HG02642 (cell line): ENCODE results near the gene CEACAM18.
"Not testable (repeated sequence)": the region's sequence is repeated elsewhere in the genome, so short reads cannot be mapped to it uniquely, and the experiment has no call there.

ENCODE experiments used
- ATAC-seq: cut with Tn5 transposase; IDR thresholded peaks from one replicate; pipeline ENCODE4 v1.9.1; 2021; ENCODE audit warnings: mild to moderate bottlenecking; ENCODE audit not compliant: unreplicated experiment, poor library complexity

CEACAM18 gene

DNA sequence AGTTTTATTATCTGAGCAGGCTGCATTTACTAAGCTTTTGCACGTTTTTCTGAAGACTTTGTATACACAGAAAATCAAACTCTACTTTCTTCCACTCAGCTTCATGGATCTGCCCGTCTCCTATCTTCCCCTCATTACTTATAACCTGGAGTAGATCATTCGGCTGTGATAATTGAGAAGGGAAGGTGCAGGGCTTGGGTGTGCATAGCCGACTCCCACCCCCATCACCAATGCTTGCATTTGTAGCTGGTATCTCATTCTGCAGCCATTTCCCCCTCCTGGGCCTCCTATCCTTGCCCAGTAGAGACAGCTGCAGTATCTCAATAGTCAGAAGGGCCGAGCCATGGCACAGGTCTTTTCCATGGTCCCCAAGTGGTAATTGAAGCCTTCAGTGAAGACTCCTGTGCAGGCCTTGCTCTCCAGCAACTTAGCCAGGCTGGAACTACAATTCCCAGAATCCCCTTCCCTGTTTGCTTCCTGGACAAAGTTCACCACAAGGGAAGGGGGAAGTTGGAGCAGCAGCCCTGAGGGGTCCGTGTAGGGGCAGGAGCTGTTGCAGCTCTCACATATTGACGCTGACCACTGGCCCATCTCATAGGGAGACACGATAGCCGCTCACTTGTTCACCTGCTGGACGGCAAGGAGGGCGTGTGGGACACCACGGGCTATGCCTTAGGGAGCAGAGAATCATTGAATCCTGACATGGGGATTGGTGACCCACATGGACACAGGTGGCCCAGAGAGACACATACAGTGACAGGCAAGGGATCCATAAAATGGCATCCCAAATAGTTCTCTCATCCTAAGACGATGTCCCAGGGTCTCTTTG is 18.0 kb upstream of the CEACAM18 start:
- ATAC-seq = no peak

- ATAC-seq = no peak
These were observed 16.6 kb upstream of the CEACAM18 start for GRCh38 chr19:51461723-51462161.

DNA sequence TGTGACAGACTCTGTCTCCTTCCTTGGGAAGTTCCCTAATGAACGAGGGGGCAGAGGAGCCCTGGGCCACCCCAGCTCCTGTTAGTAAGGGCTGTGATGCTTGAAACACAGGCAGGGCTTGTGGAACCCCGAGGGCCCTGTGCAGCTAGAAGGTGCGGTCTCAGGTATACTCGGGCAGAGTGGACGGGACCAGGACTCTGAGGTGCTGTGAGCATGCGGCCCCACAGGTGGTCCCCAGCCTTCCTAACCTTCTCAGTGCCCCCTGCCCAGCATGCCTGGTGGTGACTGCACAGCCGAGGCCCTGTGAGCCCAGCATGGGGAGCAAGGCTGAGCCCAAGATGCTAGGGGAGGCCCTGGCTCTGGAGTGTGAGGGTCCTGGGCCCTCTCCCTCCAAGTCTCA is 16.1 kb upstream of the CEACAM18 start:
- no peak for ATAC-seq

GRCh38 chr19:51462681-51463080 is 15.7 kb upstream of the CEACAM18 start:
- no peak for ATAC-seq

GRCh38 chr19:51463976-51464581 is 14.3 kb upstream of the CEACAM18 start:
- ATAC-seq = not testable (repeated sequence)

GRCh38 chr19:51466723-51467122 is 11.6 kb upstream of the CEACAM18 start:
- ATAC-seq = no peak

- ATAC-seq = no peak
These were observed 10.3 kb upstream of the CEACAM18 start for GRCh38 chr19:51467864-51468544.

GRCh38 chr19:51468545-51468920 is 9.8 kb upstream of the CEACAM18 start:
- ATAC-seq = no peak

DNA sequence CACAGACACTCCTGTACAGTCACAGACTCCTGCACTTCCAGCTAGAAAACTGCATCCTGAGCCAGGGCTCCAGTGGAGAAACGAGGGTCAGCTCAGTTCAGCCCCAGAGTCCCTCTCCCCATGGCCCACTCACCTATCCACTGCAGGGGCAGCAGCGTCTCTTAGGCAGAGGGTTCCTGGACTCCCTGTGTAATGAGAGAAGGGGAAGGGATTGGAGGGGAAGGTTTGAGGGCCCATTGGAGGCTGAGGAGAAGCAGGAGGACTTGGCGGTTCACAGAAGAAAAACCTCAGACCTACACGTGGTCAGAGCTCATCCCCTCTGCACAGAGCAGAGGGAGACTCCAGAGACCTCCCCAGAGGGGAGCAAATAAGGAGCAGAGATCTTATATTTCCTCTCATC is 9.2 kb upstream of the CEACAM18 start:
- no peak for ATAC-seq

GRCh38 chr19:51469629-51470028 is 8.7 kb upstream of the CEACAM18 start:
- no peak for ATAC-seq

DNA sequence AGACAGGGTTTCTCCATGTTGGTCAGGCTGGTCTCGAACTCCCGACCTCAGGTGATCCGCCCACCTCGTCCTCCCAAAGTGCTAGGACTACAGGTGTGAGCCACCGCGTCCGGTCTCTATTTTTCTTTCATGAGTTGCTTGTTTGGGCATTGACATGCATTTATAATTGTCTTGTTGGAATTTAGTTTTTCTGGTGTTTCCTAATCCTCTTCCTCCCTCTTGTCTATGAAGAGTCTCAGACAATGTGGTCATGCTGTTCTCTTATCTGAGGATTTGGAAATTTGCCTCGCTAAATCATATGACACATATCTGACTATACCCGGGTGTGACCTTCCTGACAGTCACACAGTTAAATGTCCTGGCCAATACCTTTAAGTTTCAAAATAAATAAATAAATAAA is 7.4 kb upstream of the CEACAM18 start:
- ATAC-seq = no peak

DNA sequence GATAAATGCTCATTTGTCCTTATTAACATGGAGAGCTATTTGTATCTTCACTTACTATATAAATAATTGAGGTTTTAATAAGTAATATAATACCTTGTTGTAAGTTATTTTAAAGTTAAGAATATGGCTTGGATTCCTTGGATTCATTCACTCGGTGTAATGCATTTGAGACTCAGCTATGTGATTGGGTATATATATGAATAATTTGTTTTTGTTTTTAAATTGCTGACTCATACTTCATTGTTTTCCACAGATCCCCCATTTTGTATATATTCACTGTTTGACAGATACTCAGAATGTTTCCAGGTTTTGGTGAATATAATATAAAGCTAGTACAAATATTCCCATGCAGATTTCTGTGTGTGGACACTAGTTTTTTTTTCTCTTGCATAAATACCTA is 6.8 kb upstream of the CEACAM18 start:
- no peak for ATAC-seq

DNA sequence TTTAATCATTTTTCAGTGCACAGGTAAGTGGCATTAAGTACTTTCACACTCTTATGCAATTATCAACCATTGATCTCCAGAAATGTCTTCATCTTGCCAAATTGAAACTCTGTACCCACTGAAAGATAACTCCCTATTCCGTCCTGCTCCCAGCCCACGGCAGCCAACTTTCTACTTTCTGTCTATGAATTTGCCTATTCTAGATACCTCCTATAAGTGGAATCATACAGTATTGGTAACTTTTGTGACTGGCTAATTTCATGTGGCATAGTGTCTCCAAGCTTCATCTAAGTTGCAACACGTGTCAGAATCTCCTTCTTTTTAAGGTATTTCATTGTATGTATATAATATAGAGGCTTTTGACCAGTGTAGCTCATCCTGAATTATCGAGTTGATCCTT is 5.7 kb upstream of the CEACAM18 start:
- no peak for ATAC-seq

GRCh38 chr19:51473009-51473707 is 5.2 kb upstream of the CEACAM18 start:
- ATAC-seq = no peak

GRCh38 chr19:51476164-51476563 is 2.2 kb upstream of the CEACAM18 start:
- no peak for ATAC-seq

GRCh38 chr19:51477344-51477743 is 995 bp upstream of the CEACAM18 start:
- ATAC-seq = no peak

- ATAC-seq = no peak
These were observed 1.4 kb downstream of the CEACAM18 start for GRCh38 chr19:51479531-51480331.

- ATAC-seq = no peak
These were observed 2.3 kb downstream of the CEACAM18 start for GRCh38 chr19:51480590-51480989.

DNA sequence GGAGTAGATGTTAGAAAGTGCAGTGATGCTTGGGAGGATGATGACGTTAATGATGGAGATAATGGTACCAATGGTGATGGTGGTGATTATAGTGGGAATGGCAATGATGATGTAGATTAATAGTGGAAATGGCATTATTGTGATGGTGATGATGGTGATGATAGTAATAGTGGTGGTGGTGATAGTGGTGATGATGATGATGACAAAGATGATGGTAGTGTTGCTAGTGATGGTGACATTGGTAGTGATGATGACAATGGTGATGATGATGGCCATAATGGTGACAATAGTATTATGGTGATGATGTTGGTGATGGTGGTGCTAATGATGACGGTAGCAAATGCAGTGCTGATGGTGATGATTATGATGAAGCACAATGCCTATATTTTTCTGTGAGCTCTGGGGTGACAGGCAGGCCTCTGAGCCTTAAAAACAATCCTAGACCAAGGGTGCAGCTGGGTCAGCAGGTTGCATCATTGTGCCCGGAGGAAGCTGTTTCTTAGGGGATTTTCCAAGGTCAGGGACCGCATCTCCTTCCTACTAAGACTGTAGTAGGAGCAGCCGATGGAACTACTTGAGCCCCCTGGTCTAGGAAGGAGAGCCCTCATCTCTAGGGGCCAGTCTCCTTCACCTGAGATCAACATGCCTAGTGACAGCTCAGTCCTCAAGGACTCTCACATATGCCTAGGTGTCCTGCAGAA is 7.8 kb downstream of the CEACAM18 start:
- ATAC-seq = no peak
